ENCODE results near the gene YIPF2. TPM values are rescaled to one million over a fixed set of nuclear protein-coding genes. Genes with fewer than 3 reads are reported as not detected.
"Not testable (repeated sequence)": the region's sequence is repeated elsewhere in the genome, so short reads cannot be mapped to it uniquely, and the experiment has no call there.

YIPF2 gene
- total RNA-seq, 2 donors from 2014 or later, result 57.8 to 64.8 TPM

GRCh38 chr19:10946958-10947657 lies 18.7 kb upstream of the YIPF2 start:
- no peak for DNase-seq
- no peak for ATAC-seq
- intact Hi-C loops (cut with DNase I, micrococcal nuclease), result no loop called here

DNA sequence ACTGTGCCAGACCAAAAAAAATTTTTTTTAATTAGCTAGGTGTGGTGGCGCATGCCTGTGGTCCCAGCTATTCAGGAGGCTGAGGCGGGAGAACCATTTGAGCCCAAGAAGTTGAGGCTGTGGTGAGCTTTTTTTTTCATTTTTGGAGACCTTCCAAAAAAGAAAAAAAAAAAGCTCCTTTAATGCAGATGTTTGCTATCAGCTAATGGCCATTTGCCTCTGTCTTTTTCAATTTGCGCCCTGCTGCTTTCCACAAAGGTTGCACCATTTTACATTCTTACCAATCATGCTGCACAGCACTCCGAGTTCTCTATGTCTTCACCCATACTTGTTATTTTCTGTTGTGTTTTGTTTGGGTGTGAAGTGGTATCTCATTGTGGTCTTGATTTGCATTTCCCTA lies 16.8 kb upstream of the YIPF2 start:
- DNase-seq, result no peak
- no peak for ATAC-seq
- intact Hi-C loops (cut with DNase I, micrococcal nuclease), result no loop called here

GRCh38 chr19:10943412-10943811 lies 15.0 kb upstream of the YIPF2 start:
- ATAC-seq; intact Hi-C loops (cut with DNase I, micrococcal nuclease): not testable (repeated sequence)

GRCh38 chr19:10941649-10942048 lies 13.2 kb upstream of the YIPF2 start:
- peak; percentile 47 for ATAC-seq
- DNase-seq; intact Hi-C loops (cut with DNase I, micrococcal nuclease): not testable (repeated sequence)

More at GRCh38 chr19:10943412-10943811, 15.0 kb upstream of the YIPF2 start:
- not testable (repeated sequence) for DNase-seq

DNA sequence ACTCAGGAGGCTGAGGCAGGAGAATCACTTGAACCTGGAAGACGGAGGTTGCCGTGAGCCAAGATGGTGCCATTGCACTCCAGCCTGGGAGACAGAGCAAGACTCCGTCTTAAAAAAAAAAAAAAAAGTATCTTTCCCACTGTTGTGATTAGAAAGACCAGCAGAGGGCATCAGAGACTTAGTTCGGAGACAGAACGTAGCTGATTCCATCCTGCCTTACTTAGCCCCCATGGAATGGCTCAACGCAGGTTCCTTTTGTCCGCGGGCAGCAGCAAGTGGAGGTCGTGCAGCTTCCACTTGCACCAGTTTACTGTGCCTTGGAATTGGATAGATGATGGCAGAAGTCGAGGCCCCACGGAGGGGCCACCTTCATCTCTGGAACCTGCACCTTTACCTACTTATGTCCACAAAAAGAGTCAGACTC lies 8.2 kb upstream of the YIPF2 start:
- peak; percentile 54 for ATAC-seq
- peak; percentile 36 to 42 for DNase-seq

GRCh38 chr19:10935371-10936059 lies 7.1 kb upstream of the YIPF2 start:
- intact Hi-C loops (cut with DNase I, micrococcal nuclease), result no loop called here
- ATAC-seq (no peak), DNase-seq (no peak)

More for the DNA sequence above, 8.2 kb upstream of the YIPF2 start:
- intact Hi-C loops (cut with DNase I, micrococcal nuclease), result no loop called here

DNA sequence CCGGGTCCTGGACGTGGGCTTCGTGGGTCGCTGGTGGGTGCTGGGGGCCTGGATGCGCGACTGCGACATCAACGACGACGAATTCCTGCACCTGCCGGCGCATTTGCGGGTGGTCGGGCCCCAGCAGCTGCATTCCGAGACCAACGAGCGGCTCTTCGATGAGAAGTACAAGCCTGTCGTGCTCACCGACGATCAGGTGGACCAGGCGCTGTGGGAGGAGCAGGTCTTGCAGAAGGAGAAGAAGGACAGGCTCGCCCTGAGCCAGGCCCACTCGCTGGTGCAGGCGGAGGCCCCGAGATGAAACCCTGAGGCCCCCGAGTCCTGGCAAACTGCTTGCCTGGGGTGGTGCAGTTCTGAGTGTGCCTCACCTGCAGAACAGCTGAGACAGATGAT lies 959 bp upstream of the YIPF2 start:
- ATAC-seq (peak; percentile 9), DNase-seq (peak; percentile 32 to 42)
- intact Hi-C loops (cut with DNase I, micrococcal nuclease), result no loop called here

DNA sequence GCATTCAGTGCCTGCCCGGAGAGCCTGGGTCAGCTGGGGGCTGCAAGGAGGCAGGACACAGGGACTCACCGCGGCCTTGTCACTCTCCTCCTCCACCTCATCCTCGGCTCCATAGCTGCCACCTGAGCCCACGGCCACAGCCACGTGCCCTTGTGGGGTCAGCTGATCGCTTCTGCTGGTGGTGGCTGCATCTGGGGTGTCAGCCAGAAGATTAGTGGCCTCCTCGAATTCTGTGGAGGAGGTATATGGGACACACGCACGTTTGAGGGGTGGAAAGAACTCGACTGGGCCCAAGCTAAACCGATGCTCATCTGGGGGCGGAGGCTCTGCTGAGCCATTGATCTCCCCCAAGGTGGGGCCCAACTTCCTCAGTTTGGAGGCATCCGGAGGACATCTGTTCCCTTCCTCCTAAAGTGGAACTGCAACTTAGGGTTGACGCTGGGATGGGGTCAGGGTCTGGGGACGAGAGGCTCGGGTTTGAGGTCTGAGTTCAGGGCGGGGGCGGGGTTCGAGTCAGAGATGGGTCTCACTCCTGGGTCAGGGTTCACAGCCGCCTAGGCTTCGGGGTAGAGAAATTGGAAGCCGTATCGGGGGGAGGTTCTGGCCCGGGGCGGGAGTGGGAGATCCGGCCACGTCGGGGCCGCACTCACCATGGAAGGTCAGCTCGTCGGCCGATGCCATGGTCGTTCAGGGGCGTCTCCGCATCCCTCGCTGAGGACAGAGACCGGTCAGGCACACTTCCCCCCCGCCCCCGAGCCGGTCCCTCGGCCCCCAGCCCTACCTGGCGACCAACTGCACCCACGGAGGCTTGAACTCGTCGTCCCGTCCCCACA lies 493 bp downstream of the YIPF2 start:
- DNase-seq (no peak), ATAC-seq (peak; percentile 1)
- intact Hi-C loops (cut with DNase I, micrococcal nuclease), result no loop called here

DNA sequence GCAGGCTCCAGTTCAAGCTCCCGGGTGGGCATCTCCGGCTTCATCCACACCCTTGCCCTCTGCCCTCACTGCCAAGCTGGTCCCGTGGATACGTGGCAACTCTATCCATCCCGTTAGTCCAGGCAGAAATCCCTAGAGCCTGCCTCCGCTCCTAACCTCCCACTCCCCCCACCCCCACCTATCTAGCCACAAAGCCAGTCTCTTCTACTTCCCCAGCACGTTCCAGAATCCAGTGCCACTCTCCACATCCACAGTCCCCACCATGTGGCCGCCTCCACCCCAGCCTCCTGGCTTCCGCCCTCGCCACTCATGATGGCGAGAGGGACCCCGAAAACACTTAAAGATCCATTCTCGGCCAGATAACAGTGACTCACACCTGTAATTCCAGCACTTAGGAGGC lies 3.8 kb downstream of the YIPF2 start:
- intact Hi-C loops (cut with DNase I, micrococcal nuclease), result no loop called here

DNA sequence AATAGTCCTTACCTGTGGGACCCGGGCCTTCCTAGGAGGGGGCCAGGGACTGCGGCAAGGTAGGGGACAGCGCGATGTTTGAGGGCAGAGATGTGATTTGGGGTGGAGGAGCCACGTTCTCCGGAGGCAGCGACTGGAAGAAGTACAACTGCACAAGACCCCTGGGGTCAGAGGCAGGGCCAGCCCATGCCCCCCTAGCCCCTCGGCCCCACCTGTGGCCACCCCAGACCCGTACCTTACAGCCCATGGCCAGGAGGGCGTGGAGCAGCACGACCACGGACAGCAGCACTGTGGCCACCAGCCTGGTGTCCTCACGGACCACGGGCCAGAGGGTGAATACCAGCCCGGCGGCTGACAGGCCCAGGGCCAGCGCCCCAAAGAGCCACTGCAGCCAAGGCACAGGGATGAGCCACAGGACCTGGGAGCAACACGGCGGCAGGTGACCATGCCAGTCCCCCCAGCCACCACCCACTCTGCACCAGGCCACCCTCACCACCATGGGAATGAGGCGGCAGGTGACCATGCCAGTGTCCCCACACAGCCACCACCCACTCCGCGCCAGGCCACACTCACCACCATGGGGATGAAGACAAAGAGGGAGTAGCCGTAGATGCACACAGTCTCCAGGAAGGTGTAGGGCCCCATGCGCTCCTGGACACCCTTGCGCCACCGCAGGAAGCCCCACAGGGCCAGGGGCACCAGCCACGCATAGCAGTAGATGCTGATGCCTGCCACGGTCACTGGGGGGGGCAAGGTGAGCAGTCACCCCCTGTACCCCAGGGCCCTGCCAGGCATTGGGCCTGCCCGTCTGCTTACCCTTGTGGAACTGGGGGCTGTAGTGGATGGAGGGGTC lies 5.0 kb downstream of the YIPF2 start:
- ATAC-seq, result no peak
- no peak for DNase-seq
- intact Hi-C loops (cut with DNase I, micrococcal nuclease), result no loop called here

More for the DNA sequence above, 3.8 kb downstream of the YIPF2 start:
- DNase-seq, result no peak
- ATAC-seq, result no peak

- DNase-seq (no peak), ATAC-seq (no peak)
- intact Hi-C loops (cut with DNase I, micrococcal nuclease), result no loop called here
Measured at GRCh38 chr19:10922638-10923014, 5.8 kb downstream of the YIPF2 start.

- peak; percentile 3 for ATAC-seq
Measured at GRCh38 chr19:10921910-10922637, 6.4 kb downstream of the YIPF2 start.

GRCh38 chr19:10921199-10921909 lies 7.1 kb downstream of the YIPF2 start:
- DNase-seq, result no peak
- intact Hi-C loops (cut with DNase I, micrococcal nuclease), result no loop called here
- ATAC-seq, result peak; percentile 4

More at GRCh38 chr19:10921910-10922637, 6.4 kb downstream of the YIPF2 start:
- no peak for DNase-seq
- intact Hi-C loops (cut with DNase I, micrococcal nuclease), result no loop called here

DNA sequence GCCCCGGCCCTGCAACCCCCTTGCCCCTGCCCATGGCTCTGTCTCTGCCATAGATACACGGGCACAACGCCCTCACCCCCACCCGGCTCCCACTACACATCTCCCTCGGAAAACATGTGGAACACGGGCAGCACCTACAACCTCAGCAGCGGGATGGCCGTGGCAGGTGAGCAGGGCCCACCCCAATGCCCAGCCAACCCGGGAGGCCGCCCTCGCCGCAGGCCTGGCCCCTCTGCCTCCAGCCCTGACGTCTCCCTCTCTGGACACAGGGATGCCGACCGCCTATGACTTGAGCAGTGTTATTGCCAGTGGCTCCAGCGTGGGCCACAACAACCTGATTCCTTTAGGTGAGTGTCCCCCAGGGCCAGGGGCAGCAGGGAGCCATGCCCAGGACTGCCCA lies 7.7 kb downstream of the YIPF2 start:
- ATAC-seq, result peak; percentile 16
- DNase-seq, result no peak
- intact Hi-C loops (cut with DNase I, micrococcal nuclease), result no loop called here

GRCh38 chr19:10920288-10920655 lies 8.2 kb downstream of the YIPF2 start:
- intact Hi-C loops (cut with DNase I, micrococcal nuclease), result no loop called here
- ATAC-seq (no peak), DNase-seq (no peak)

- ATAC-seq (no peak), DNase-seq (no peak)
- intact Hi-C loops (cut with DNase I, micrococcal nuclease), result no loop called here
Measured at GRCh38 chr19:10919352-10920287, 8.8 kb downstream of the YIPF2 start.
